NCI-H82 treated with DMSO at 0.1 percent for 48 hours (cell line): ENCODE results near the gene COA6.

Experiments
- DNase-seq: peaks from one replicate; lab custom pipeline; 2025; ENCODE audit not compliant: unreplicated experiment; lab: John Stamatoyannopoulos, UW

Gene COA6

GRCh38 chr1:234408757-234409156 is 35.5 kb downstream of the COA6 start:
- no peak for DNase-seq

GRCh38 chr1:234409328-234409727 is 36.1 kb downstream of the COA6 start:
- no peak for DNase-seq

DNA sequence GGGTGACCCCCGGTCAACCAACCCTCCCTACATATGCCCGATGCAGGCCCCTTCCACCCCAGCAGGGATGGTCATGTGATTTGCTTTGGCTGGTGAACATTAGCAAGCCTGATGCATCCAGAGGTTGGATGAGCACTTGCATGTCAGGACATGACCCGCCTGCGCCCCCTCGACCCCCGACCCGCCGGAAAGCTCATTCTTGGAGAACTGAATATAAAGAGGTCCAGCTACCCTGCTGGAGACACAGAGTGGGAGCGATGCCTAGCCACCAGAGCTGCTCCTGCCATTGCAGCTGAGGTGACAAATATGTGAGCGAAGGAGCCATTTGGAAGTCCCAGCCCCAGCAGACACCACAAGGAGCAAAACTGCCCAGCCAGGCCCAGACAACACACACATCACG is 39.6 kb downstream of the COA6 start:
- no peak for DNase-seq

GRCh38 chr1:234413485-234413884 is 40.2 kb downstream of the COA6 start:
- DNase-seq, result no peak

GRCh38 chr1:234413990-234414389 is 40.7 kb downstream of the COA6 start:
- DNase-seq, result no peak

DNA sequence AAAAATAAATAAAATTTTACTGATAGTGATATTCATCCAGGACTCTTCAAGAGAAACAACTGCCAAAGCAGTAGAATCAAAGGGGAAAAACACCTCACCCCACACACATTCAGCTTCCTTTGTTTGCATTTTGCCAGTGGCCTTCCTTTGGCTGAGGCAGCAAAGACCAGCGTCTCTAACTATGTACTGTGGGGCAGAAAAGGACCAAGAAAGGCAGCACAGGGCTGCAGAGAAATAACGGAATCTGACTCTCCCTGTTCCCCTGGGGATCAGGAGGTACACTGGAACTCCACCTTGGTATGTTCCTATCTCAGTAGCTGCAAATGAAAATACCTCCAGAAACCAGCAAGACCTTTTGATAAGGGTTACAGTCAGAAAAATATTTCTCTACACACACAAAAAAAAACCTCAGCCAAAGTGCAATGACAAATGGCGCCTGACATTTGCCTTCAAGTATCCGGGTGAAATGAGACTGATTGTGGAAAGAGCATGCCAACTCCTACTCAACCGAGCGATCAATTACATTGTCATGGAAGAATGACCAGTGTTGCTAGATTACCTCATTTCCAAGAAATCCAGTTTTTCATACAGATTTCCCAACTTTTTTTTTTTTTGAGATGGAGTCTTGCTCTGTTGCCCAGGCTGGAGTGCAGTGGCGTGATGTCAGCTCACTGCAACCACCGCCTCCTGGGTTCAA is 54.8 kb downstream of the COA6 start:
- DNase-seq, result no peak

- DNase-seq, result no peak
These were observed 56.2 kb downstream of the COA6 start for GRCh38 chr1:234429434-234429806.

DNA sequence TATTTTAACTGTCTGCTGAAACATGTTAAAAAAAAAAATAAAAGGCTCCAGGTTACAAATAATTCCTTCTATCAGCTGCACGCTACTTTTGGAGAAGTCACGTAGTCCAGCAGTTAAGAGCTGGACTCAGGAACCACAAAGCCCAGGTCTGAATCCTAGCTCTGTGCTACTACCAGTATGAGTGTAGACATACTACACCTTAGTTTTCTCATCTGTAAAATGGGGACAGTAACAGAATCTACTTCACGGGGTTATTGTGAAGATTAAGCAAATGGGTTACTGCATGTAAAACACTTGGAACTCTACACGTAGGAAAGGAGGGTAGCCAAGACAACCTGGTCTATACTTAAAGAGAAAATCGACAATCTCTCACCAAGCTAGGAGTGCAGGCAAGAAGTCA is 57.4 kb downstream of the COA6 start:
- no peak for DNase-seq

DNA sequence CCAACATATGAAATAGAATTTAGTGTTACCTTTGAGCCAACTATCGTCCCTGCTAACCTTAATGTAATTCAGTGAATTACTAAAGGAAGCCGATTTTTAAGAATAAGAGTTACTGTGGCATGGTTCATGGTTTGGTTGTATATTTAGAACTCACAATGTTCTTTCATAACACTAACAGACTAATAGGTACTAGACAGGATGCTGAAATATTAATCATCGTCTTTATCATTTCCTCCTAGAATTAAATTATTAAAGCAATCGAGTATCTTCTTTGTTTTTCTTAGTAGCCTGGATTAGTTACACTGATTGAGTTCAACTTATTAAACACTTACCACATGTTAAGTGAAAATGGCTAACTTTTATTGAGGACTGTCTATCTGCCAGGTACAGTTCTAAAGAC is 58.0 kb downstream of the COA6 start:
- no peak for DNase-seq

- DNase-seq, result no peak
These were observed 60.5 kb downstream of the COA6 start for GRCh38 chr1:234433563-234434285.
